ENCODE data around the gene CTSG.

- TF ChIP-seq YY1 (IDR thresholded peaks at IDR 0.05; ENCODE audit: insufficient read depth, insufficient read length), result no peak
- no peak for TF ChIP-seq ZNF274 (IDR thresholded peaks at IDR 0.05; ENCODE audit: low read depth, low read length)
Measured at GRCh38 chr14:24613241-24613640, 37.2 kb upstream of the CTSG start.
